ENCODE results near the gene ADIPOR2.

DNA sequence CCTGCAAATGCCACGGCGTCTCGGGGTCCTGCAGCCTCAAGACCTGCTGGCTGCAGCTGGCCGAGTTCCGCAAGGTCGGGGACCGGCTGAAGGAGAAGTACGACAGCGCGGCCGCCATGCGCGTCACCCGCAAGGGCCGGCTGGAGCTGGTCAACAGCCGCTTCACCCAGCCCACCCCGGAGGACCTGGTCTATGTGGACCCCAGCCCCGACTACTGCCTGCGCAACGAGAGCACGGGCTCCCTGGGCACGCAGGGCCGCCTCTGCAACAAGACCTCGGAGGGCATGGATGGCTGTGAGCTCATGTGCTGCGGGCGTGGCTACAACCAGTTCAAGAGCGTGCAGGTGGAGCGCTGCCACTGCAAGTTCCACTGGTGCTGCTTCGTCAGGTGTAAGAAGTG lies 45.1 kb upstream of the ADIPOR2 start:
- TF ChIP-seq, protein P1, sequence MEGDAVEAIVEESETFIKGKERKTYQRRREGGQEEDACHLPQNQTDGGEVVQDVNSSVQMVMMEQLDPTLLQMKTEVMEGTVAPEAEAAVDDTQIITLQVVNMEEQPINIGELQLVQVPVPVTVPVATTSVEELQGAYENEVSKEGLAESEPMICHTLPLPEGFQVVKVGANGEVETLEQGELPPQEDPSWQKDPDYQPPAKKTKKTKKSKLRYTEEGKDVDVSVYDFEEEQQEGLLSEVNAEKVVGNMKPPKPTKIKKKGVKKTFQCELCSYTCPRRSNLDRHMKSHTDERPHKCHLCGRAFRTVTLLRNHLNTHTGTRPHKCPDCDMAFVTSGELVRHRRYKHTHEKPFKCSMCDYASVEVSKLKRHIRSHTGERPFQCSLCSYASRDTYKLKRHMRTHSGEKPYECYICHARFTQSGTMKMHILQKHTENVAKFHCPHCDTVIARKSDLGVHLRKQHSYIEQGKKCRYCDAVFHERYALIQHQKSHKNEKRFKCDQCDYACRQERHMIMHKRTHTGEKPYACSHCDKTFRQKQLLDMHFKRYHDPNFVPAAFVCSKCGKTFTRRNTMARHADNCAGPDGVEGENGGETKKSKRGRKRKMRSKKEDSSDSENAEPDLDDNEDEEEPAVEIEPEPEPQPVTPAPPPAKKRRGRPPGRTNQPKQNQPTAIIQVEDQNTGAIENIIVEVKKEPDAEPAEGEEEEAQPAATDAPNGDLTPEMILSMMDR (IDR thresholded peaks at IDR 0.05): no peak
- TF ChIP-seq EZH2 (IDR thresholded peaks at IDR 0.05): no peak

All from neural progenitor cell (in vitro differentiated cells).